ENCODE measurements around the gene SLC44A1.

The SLC44A1 gene

GRCh38 chr9:105284463-105284862, 40.0 kb downstream of the SLC44A1 start:
- TF ChIP-seq ZNF8 (CRISPR knock-in tag; IDR thresholded peaks at IDR 0.05) (no peak), ARNTL (CRISPR knock-in tag; IDR thresholded peaks at IDR 0.05; ENCODE audit: borderline replicate concordance, low read depth) (no peak), PATZ1 (CRISPR knock-in tag; IDR thresholded peaks at IDR 0.05; ENCODE audit: borderline replicate concordance) (no peak)
- ATAC-seq, result no peak

GRCh38 chr9:105286098-105286497, 41.6 kb downstream of the SLC44A1 start:
- ATAC-seq, result no peak
- TF ChIP-seq PPARA (CRISPR knock-in tag; IDR thresholded peaks at IDR 0.05; ENCODE audit: borderline replicate concordance), result no peak
- no peak for TF ChIP-seq POU6F1 (CRISPR knock-in tag; IDR thresholded peaks at IDR 0.05; ENCODE audit: borderline replicate concordance, low read depth)
- TF ChIP-seq OSR1 (CRISPR knock-in tag; IDR thresholded peaks at IDR 0.05), result no peak
- TF ChIP-seq BACH2 (CRISPR knock-in tag; IDR thresholded peaks at IDR 0.05; ENCODE audit: borderline replicate concordance), result no peak
- no peak for TF ChIP-seq CSRNP3 (CRISPR knock-in tag; IDR thresholded peaks at IDR 0.05)
- no peak for TF ChIP-seq ZNF565 (CRISPR knock-in tag; conservative IDR thresholded peaks at IDR 0.05; ENCODE audit: low read depth)
- no peak for TF ChIP-seq SNAI2 (CRISPR knock-in tag; IDR thresholded peaks at IDR 0.05)
- TF ChIP-seq GLIS3 (CRISPR knock-in tag; IDR thresholded peaks at IDR 0.05), result no peak
- no peak for TF ChIP-seq PATZ1 (CRISPR knock-in tag; IDR thresholded peaks at IDR 0.05; ENCODE audit: borderline replicate concordance)
- TF ChIP-seq TSHZ2 (CRISPR knock-in tag; IDR thresholded peaks at IDR 0.05), result no peak
- no peak for TF ChIP-seq ARNTL (CRISPR knock-in tag; IDR thresholded peaks at IDR 0.05; ENCODE audit: borderline replicate concordance, low read depth)
- no peak for TF ChIP-seq CSDC2 (CRISPR knock-in tag; IDR thresholded peaks at IDR 0.05)
- TF ChIP-seq ISL1 (CRISPR knock-in tag; IDR thresholded peaks at IDR 0.05), result no peak
- no peak for TF ChIP-seq ZNF8 (CRISPR knock-in tag; IDR thresholded peaks at IDR 0.05)
- TF ChIP-seq ZFP30 (CRISPR knock-in tag; IDR thresholded peaks at IDR 0.05), result no peak
- no peak for TF ChIP-seq ZC3H10 (CRISPR knock-in tag; IDR thresholded peaks at IDR 0.05)
- no peak for TF ChIP-seq CREB5 (CRISPR knock-in tag; IDR thresholded peaks at IDR 0.05; ENCODE audit: low read depth)
- no peak for TF ChIP-seq ESRRG (CRISPR knock-in tag; IDR thresholded peaks at IDR 0.05)
- no peak for TF ChIP-seq TOX (CRISPR knock-in tag; IDR thresholded peaks at IDR 0.05; ENCODE audit: borderline replicate concordance)

GRCh38 chr9:105289305-105289704, 44.9 kb downstream of the SLC44A1 start:
- no peak for ATAC-seq
- no peak for TF ChIP-seq ZFP30 (CRISPR knock-in tag; IDR thresholded peaks at IDR 0.05)
- TF ChIP-seq CREB5 (CRISPR knock-in tag; IDR thresholded peaks at IDR 0.05; ENCODE audit: low read depth), result no peak

Data from SK-N-SH treated with all-trans-retinoic acid at 6 μM for 48 hours (cell line).